H1 (cell line): ENCODE measurements around the gene GAGE12J. TPM values are rescaled to one million over a fixed set of nuclear protein-coding genes. Genes with fewer than 3 reads are reported as not detected.
"Not testable (repeated sequence)": the region's sequence is repeated elsewhere in the genome, so short reads cannot be mapped to it uniquely, and the experiment has no call there.

ENCODE experiments used
- CTCF ChIA-PET: fragments of 300-600 bp; sonication (Branson Sonifier 250); formaldehyde crosslinking; loops from one replicate; lab custom pipeline; 2021; ENCODE audit not compliant: partially characterized antibody; lab: Charles Lee
- POLR2A ChIA-PET: fragments of 300-600 bp; sonication (Branson Sonifier 250); formaldehyde crosslinking; loops from one replicate; lab custom pipeline; 2021; ENCODE audit warnings: inconsistent platforms; ENCODE audit not compliant: partially characterized antibody; lab: Charles Lee
- DNase-seq, 2 experiments: peaks; one replicate each; pipeline versions ENCODE4 v3.0.0 to v3.0.0-alpha.2; 2010 to 2022; ENCODE audit warnings: low spot score in 2 of 2, low read depth in 1 of 2, mixed read lengths in 1 of 2
- FAIRE-seq: peaks from 2 replicates; lab custom pipeline; 2011; peaks lifted over from hg19 to GRCh38; lab: Jason Lieb, UNC
- H2AFZ ChIP-seq: 2 replicates; pipeline ENCODE4 v1.8.1; 2012; ENCODE audit warnings: low read length, inconsistent platforms
- H2AK5ac ChIP-seq: 2 replicates; pipeline ENCODE4 v1.6.1; 2013; ENCODE audit warnings: low read depth, low read length
- H2BK120ac ChIP-seq: replicated peaks from 2 replicates; pipeline ENCODE3; 2013; ENCODE audit warnings: low read depth, low read length, inconsistent platforms
- H2BK12ac ChIP-seq: 2 replicates; pipeline ENCODE4 v1.6.1; 2013; ENCODE audit warnings: low read depth, low read length
- H2BK15ac ChIP-seq: 2 replicates; pipeline ENCODE4 v1.6.1; 2013; ENCODE audit warnings: low read length
- H2BK20ac ChIP-seq: 2 replicates; pipeline ENCODE4 v1.6.1; 2013; ENCODE audit warnings: low read length
- H2BK5ac ChIP-seq: 2 replicates; pipeline ENCODE4 v1.6.1; 2013; ENCODE audit warnings: low read depth, low read length
- H3K14ac ChIP-seq: 2 replicates; pipeline ENCODE4 v1.6.1; 2013; ENCODE audit warnings: inconsistent platforms; ENCODE audit not compliant: insufficient read length
- H3K18ac ChIP-seq: 2 replicates; pipeline ENCODE4 v1.6.1; 2013; ENCODE audit warnings: low read length; ENCODE audit errors: extremely low read depth
- H3K23ac ChIP-seq: 2 replicates; pipeline ENCODE4 v1.6.1; 2013; ENCODE audit warnings: inconsistent platforms; ENCODE audit not compliant: insufficient read length
- H3K23me2 ChIP-seq: 2 replicates; pipeline ENCODE4 v1.6.1; 2013; ENCODE audit warnings: low read depth, low read length
- H3K27ac ChIP-seq: 2 replicates; pipeline ENCODE4 v1.6.1; 2011; ENCODE audit warnings: low read depth, low read length, inconsistent platforms
- H3K27me3 ChIP-seq, 4 experiments: replicated peaks in 1 of 4; 1 replicate in 1 of 4; 2 replicates in 3 of 4; pipeline versions ENCODE4 v1.6.1 to v1.8.1; 2011 to 2013; ENCODE audit warnings: low read length in 3 of 4, mild to moderate bottlenecking in 3 of 4, inconsistent platforms in 2 of 4, mixed read lengths in 2 of 4, moderate library complexity in 1 of 4; ENCODE audit not compliant: control insufficient read depth in 3 of 4, insufficient read depth in 3 of 4; ENCODE audit errors: extremely low read depth in 1 of 4
- H3K36me3 ChIP-seq, 4 experiments: 2 replicates each; pipeline versions ENCODE4 v1.6.1 to v1.8.1; 2011 to 2013; ENCODE audit warnings: mild to moderate bottlenecking in 4 of 4, low read length in 3 of 4, moderate library complexity in 2 of 4, control low read depth in 1 of 4, inconsistent platforms in 1 of 4; ENCODE audit not compliant: insufficient read depth in 4 of 4, control insufficient read depth in 2 of 4
- H3K4ac ChIP-seq: replicated peaks from 2 replicates; pipeline ENCODE3; 2013; ENCODE audit warnings: low read length, low read depth, mixed read lengths, inconsistent platforms; ENCODE audit not compliant: insufficient read length
- H3K4me1 ChIP-seq, 4 experiments: replicated peaks in 1 of 4; 1 replicate in 1 of 4; 2 replicates in 3 of 4; pipeline versions ENCODE4 v1.6.1 to v1.8.1; 2011 to 2013; ENCODE audit warnings: low read length in 3 of 4, inconsistent platforms in 2 of 4, mixed read lengths in 1 of 4; ENCODE audit not compliant: insufficient read depth in 4 of 4, control insufficient read depth in 3 of 4
- H3K4me2 ChIP-seq, 2 experiments: 2 replicates each; pipeline versions ENCODE4 v1.6.1 to v1.8.1; 2011 to 2013; ENCODE audit warnings: low read depth in 2 of 2, low read length in 2 of 2, control low read depth in 1 of 2, inconsistent platforms in 1 of 2, mild to moderate bottlenecking in 1 of 2; ENCODE audit not compliant: insufficient read depth in 1 of 2
- H3K4me3 ChIP-seq, 4 experiments: fragments of 200-600, 300-600 bp in 1 of 4; sonication (generic), shearing (Covaris generic), sonication (Bioruptor Twin) in 1 of 4; 2 replicates each; pipeline versions ENCODE4 v1.5.1 to v1.8.1; 2011 to 2016; ENCODE audit warnings: low read length in 4 of 4, low read depth in 3 of 4, control low read depth in 2 of 4, inconsistent platforms in 2 of 4, mild to moderate bottlenecking in 2 of 4, mixed read lengths in 1 of 4, moderate library complexity in 1 of 4; ENCODE audit not compliant: insufficient read depth in 2 of 4; ENCODE audit errors: extremely low read depth in 1 of 4
- H3K56ac ChIP-seq: replicated peaks from 2 replicates; pipeline ENCODE3; 2013; ENCODE audit warnings: low read depth, mild to moderate bottlenecking, mixed read lengths, low read length, inconsistent platforms; ENCODE audit not compliant: insufficient read length
- H3K79me1 ChIP-seq: 2 replicates; pipeline ENCODE4 v1.6.1; 2013; ENCODE audit warnings: low read depth, low read length, control low read depth
- H3K79me2 ChIP-seq, 2 experiments: 2 replicates each; pipeline versions ENCODE4 v1.6.1 to v1.8.1; 2012 to 2013; ENCODE audit warnings: low read length in 2 of 2, mild to moderate bottlenecking in 2 of 2, inconsistent platforms in 1 of 2; ENCODE audit not compliant: insufficient read depth in 2 of 2, control insufficient read depth in 1 of 2
- H3K9ac ChIP-seq, 4 experiments: replicated peaks in 1 of 4; 1 replicate in 1 of 4; 2 replicates in 3 of 4; pipeline versions ENCODE4 v1.6.1 to v1.8.1; 2011 to 2013; ENCODE audit warnings: low read depth in 3 of 4, low read length in 3 of 4, control low read depth in 2 of 4, mild to moderate bottlenecking in 2 of 4, moderate library complexity in 2 of 4, inconsistent platforms in 1 of 4; ENCODE audit errors: extremely low read depth in 1 of 4
- H3K9me3 ChIP-seq, 2 experiments: 2 replicates each; pipeline versions ENCODE4 v1.6.1 to v1.8.1; 2012 to 2013; ENCODE audit warnings: mild to moderate bottlenecking in 2 of 2, moderate library complexity in 2 of 2, control low read depth in 1 of 2, inconsistent platforms in 1 of 2, low read depth in 1 of 2, low read length in 1 of 2, mixed read lengths in 1 of 2; ENCODE audit not compliant: insufficient read depth in 2 of 2
- H4K20me1 ChIP-seq, 2 experiments: replicated peaks in 1 of 2; 2 replicates each; pipeline versions ENCODE3 to v1.8.1; 2011 to 2013; ENCODE audit warnings: inconsistent platforms in 2 of 2, low read length in 2 of 2, mild to moderate bottlenecking in 1 of 2; ENCODE audit not compliant: insufficient read depth in 2 of 2, control insufficient read depth in 1 of 2
- H4K5ac ChIP-seq: 2 replicates; pipeline ENCODE4 v1.6.1; 2013; ENCODE audit warnings: low read length, low read depth, mixed read lengths, inconsistent platforms; ENCODE audit not compliant: insufficient read length
- H4K8ac ChIP-seq: 2 replicates; pipeline ENCODE4 v1.8.0; 2013; ENCODE audit warnings: mild to moderate bottlenecking, moderate library complexity, low read length, inconsistent platforms; ENCODE audit not compliant: insufficient read depth; ENCODE audit errors: extremely low read depth
- H4K91ac ChIP-seq: replicated peaks from 2 replicates; pipeline ENCODE3; 2013; ENCODE audit warnings: low read length, mixed read lengths, inconsistent platforms; ENCODE audit not compliant: insufficient read length
- WGBS, 2 experiments: shearing (Covaris generic) in 1 of 2; methylation state at CpG; one replicate each; pipeline versions ENCODE4 v1.1.6 to v1.1.7; 2013 to 2015; ENCODE audit warnings: low lambda C conversion rate in 2 of 2, mixed read lengths in 2 of 2, inconsistent platforms in 1 of 2, low coverage in 1 of 2, missing lambda C conversion rate in 1 of 2; ENCODE audit not compliant: insufficient replicate concordance in 2 of 2, insufficient coverage in 1 of 2, insufficient read length in 1 of 2; ENCODE audit errors: extremely low coverage in 1 of 2, missing lambda C conversion rate in 1 of 2; 5-methylcytosine and 5-hydroxymethylcytosine counted together
- polyA plus RNA-seq, 7 experiments: library from polyadenylated mRNA; depleted of rRNA in 3 of 7; stranded (reverse) in 5 of 7; unstranded in 2 of 7; fragments of >200 nt in 5 of 7; fragments of 200-250 nt in 2 of 7; gene quantifications; 1 replicate in 5 of 7; 2 replicates in 1 of 7; 4 replicates in 1 of 7; pipeline versions ENCODE4 v1.2.1 to v1.2.3, GENCODE V29; 2011 to 2013; ENCODE audit warnings: missing spikeins in 2 of 7, mixed read lengths in 2 of 7
- total RNA-seq: library from RNA; stranded (reverse); fragmentation: NEBNext Ultra II Directional; extraction: Animal tissue kit (Norgen Biotek cat#: 25700); gene quantifications from 2 replicates; pipeline ENCODE4 v1.2.1, GENCODE V29; 2021

GAGE12J gene
- total and polyA plus RNA-seq, 2 of the 8 experiments (the other 6 are each of a cell fraction or from before 2014, with no cell fraction given), result not detected

DNA sequence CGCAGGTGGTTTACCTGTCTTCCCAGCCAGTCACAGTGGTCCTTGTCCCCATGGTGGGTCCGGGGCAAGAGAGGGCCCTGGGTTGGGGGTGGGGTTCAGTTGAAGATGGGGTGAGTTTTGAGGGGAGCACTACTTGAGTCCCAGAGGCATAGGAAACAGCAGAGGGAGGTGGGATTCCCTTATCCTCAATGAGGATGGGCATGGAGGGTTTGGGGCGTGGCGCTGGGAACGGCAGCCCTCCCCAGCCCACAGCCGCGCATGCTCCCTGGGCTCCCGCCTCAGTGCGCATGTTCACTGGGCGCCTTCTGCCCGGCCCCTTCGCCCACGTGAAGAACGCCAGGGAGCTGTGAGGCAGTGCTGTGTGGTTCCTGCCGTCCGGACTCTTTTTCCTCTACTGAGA, 9.4 kb downstream of the GAGE12J start, which contains the start of gene GAGE13:
GAGE13 (plus strand) TSS at position 301 of the 400 bp plus-strand sequence. CDS start 1,156 bp downstream, outside the sequence.
- H3K4me2 ChIP-seq, H2BK5ac ChIP-seq: not testable (repeated sequence)

DNA sequence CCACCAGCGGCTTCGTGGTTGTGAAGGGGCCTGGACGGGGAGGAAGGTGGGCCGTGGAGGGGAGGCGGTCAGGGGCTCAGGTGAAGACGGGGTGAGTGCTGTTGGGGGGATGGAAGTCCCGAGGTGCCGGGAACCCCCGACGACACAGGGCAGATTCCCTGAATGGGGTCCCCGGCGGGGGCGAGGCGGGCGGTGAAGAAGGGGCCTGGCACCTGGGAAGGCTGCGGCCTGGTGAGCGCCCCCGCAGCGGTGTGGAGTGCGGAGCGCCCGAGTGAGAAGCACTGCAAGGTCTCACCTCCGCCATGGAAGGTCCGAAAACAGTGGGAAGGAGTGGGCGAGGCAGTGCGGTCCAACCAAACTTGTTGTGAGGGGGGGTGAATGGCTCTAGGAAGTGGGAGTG, 10.0 kb downstream of the GAGE12J start:
- 92% methylated on average over 14 of the region's 26 CpGs; no CpG with 5 or more reads in 1 of the 2 experiments for whole genome bisulfite sequencing, 2 experiments
- H2BK5ac ChIP-seq, H3K56ac ChIP-seq, H3K27ac ChIP-seq, DNase-seq, H2AFZ ChIP-seq, H2AK5ac ChIP-seq, H2BK12ac ChIP-seq, FAIRE-seq, H3K79me2 ChIP-seq, H3K4me3 ChIP-seq, H3K27me3 ChIP-seq, H3K14ac ChIP-seq, POLR2A ChIA-PET, H3K4ac ChIP-seq, H3K9me3 ChIP-seq, H2BK120ac ChIP-seq, H4K8ac ChIP-seq, H2BK15ac ChIP-seq, H3K23me2 ChIP-seq, H4K91ac ChIP-seq, H3K9ac ChIP-seq, H3K4me2 ChIP-seq, H3K18ac ChIP-seq, H4K20me1 ChIP-seq, H3K23ac ChIP-seq, H3K36me3 ChIP-seq, H2BK20ac ChIP-seq, H3K79me1 ChIP-seq, CTCF ChIA-PET, H4K5ac ChIP-seq, H3K4me1 ChIP-seq: not testable (repeated sequence)

More for the DNA sequence above, 9.4 kb downstream of the GAGE12J start, which contains the start of gene GAGE13:
- H3K4me3 ChIP-seq, H3K18ac ChIP-seq, H3K56ac ChIP-seq, H4K20me1 ChIP-seq, H3K9me3 ChIP-seq, H3K9ac ChIP-seq, H3K4ac ChIP-seq, H2AFZ ChIP-seq, H2BK120ac ChIP-seq, H3K23me2 ChIP-seq, H3K79me2 ChIP-seq, H3K4me1 ChIP-seq, POLR2A ChIA-PET, CTCF ChIA-PET, H3K23ac ChIP-seq, H3K79me1 ChIP-seq, H3K14ac ChIP-seq, H2BK12ac ChIP-seq, FAIRE-seq, DNase-seq, H4K5ac ChIP-seq, H2BK20ac ChIP-seq, H3K36me3 ChIP-seq, H4K91ac ChIP-seq, H2AK5ac ChIP-seq, H2BK15ac ChIP-seq, H4K8ac ChIP-seq, H3K27ac ChIP-seq, H3K27me3 ChIP-seq: not testable (repeated sequence)
- WGBS, 2 experiments, result no CpG with 5 or more reads among the region's 16 CpGs
